OCI-LY3 (cell line): ENCODE data around the gene SARDH.

ENCODE experiments used
- CTCF ChIP-seq: fragments of 200-600, 300-600 bp; sonication (generic); IDR thresholded peaks from 2 replicates; pipeline ENCODE4 v1.5.1; 2014; ENCODE audit warnings: antibody characterized with exemption, low read length, low read depth
- EZH2phosphoT487 ChIP-seq: fragments of 200-600 bp; shearing (Covaris generic); IDR thresholded peaks from 2 replicates; pipeline ENCODE4 v1.6.1; 2018; ENCODE audit warnings: antibody characterized with exemption, mixed run types, low read depth

GRCh38 chr9:133785753-133786370 lies 47.7 kb upstream of the SARDH start:
- TF ChIP-seq CTCF = no peak
- TF ChIP-seq EZH2phosphoT487 = no peak
